PC-3 (cell line): ENCODE measurements around the gene SLC32A1. TPM values are rescaled to one million over a fixed set of nuclear protein-coding genes. Genes with fewer than 3 reads are reported as not detected.

Source experiments
- ATAC-seq: fragments of 200-7000 bp; cut with Tn5 transposase; 2 replicates; pipeline ENCODE4 v1.9.1; 2020; ENCODE audit warnings: mild to moderate bottlenecking, moderate library complexity
- BruUV-seq: library from RNA; stranded (reverse); fragments of 400-500 nt; replicated peaks from 2 replicates; lab custom pipeline; 2021; lab: Mats Ljungman, UMichigan
- CTCF ChIA-PET: fragments of 300-600 bp; sonication (Branson Sonifier 250); formaldehyde crosslinking; loops from one replicate; lab custom pipeline; 2022; ENCODE audit warnings: antibody characterized with exemption; lab: Charles Lee
- POLR2A ChIA-PET: fragments of 300-600 bp; sonication (Branson Sonifier 250); formaldehyde crosslinking; loops from one replicate; lab custom pipeline; 2022; ENCODE audit warnings: antibody characterized with exemption; ENCODE audit not compliant: unreplicated experiment; lab: Charles Lee
- DNase-seq: peaks from one replicate; pipeline ENCODE4 v3.0.0-alpha.2; 2015
- H2AFZ ChIP-seq: fragments of 300-600 bp; sonication (generic); 2 replicates; pipeline ENCODE4 v1.6.0; 2016; ENCODE audit warnings: antibody characterized with exemption, low read length
- H3F3A ChIP-seq: fragments of 300-600 bp; sonication (generic); one replicate; pipeline ENCODE4 v1.6.0; 2017; ENCODE audit warnings: antibody characterized with exemption, low read length, control low read depth, mild to moderate bottlenecking; ENCODE audit not compliant: unreplicated experiment
- H3K27ac ChIP-seq: fragments of 300-600 bp; sonication (generic); 2 replicates; pipeline ENCODE4 v1.5.1; 2016; ENCODE audit warnings: mild to moderate bottlenecking, low read length
- H3K27me3 ChIP-seq: fragments of 300-600 bp; sonication (generic); 2 replicates; pipeline ENCODE4 v1.6.1; 2016; ENCODE audit warnings: low read length, mixed read lengths
- H3K36me3 ChIP-seq: fragments of 300-600 bp; sonication (generic); 2 replicates; pipeline ENCODE4 v1.6.1; 2016; ENCODE audit warnings: low read depth, mixed run types, low read length, mixed read lengths
- H3K4me1 ChIP-seq: fragments of 300-600 bp; sonication (generic); 2 replicates; pipeline ENCODE4 v1.5.1; 2016; ENCODE audit warnings: low read length; ENCODE audit not compliant: insufficient read depth
- H3K4me2 ChIP-seq: fragments of 300-600 bp; sonication (generic); 2 replicates; pipeline ENCODE4 v1.6.0; 2016; ENCODE audit warnings: low read length
- H3K4me3 ChIP-seq: fragments of 300-600 bp; sonication (generic); 2 replicates; pipeline ENCODE4 v1.5.1; 2016; ENCODE audit warnings: mild to moderate bottlenecking, low read length, mixed read lengths
- H3K79me2 ChIP-seq: fragments of 300-600 bp; sonication (generic); 2 replicates; pipeline ENCODE4 v1.6.1; 2017; ENCODE audit warnings: low read length, mixed read lengths
- H3K9ac ChIP-seq: fragments of 300-600 bp; sonication (generic); 2 replicates; pipeline ENCODE4 v1.6.0; 2016; ENCODE audit warnings: mild to moderate bottlenecking, low read length
- H3K9me2 ChIP-seq: fragments of 300-600 bp; sonication (generic); replicated peaks from 2 replicates; pipeline ENCODE4 v1.6.1; 2016; ENCODE audit warnings: mixed run types, low read length, mixed read lengths
- H3K9me3 ChIP-seq: fragments of 300-600 bp; sonication (generic); 2 replicates; pipeline ENCODE4 v1.6.1; 2016; ENCODE audit warnings: low read length, mixed read lengths
- H4K20me1 ChIP-seq: fragments of 300-600 bp; sonication (generic); 2 replicates; pipeline ENCODE4 v1.6.1; 2016; ENCODE audit warnings: low read length, mixed read lengths
- EZH2 ChIP-seq: fragments of 300-600 bp; sonication (generic); IDR thresholded peaks from one replicate; pipeline ENCODE4 v1.6.1; 2017; ENCODE audit warnings: antibody characterized with exemption, mild to moderate bottlenecking, low read length; ENCODE audit not compliant: unreplicated experiment
- EZH2phosphoT487 ChIP-seq: fragments of 300-600 bp; sonication (generic); IDR thresholded peaks from 2 replicates; pipeline ENCODE4 v1.6.1; 2018; ENCODE audit warnings: mild to moderate bottlenecking, antibody characterized with exemption, low read length, borderline replicate concordance
- intact Hi-C: fragments of 100-400 bp; cut with micrococcal nuclease; formaldehyde crosslinking; loops from 2 replicates; pipeline ENCODE4 v1.9.0; 2023
- total RNA-seq: library from RNA; depleted of rRNA; stranded (reverse); fragments of >200 nt; gene quantifications from 2 replicates; pipeline ENCODE4 v1.2.3, GENCODE V29; 2014
- TF ChIP-seq, protein P1 (sequence below): fragments of 300-600 bp; sonication (generic); conservative IDR thresholded peaks from 2 replicates; pipeline ENCODE4 v1.5.1; 2017; ENCODE audit warnings: antibody characterized with exemption, low read depth, mild to moderate bottlenecking, low read length

SLC32A1 gene
- total RNA-seq, 1 experiment from 2014 or later: not detected

DNA sequence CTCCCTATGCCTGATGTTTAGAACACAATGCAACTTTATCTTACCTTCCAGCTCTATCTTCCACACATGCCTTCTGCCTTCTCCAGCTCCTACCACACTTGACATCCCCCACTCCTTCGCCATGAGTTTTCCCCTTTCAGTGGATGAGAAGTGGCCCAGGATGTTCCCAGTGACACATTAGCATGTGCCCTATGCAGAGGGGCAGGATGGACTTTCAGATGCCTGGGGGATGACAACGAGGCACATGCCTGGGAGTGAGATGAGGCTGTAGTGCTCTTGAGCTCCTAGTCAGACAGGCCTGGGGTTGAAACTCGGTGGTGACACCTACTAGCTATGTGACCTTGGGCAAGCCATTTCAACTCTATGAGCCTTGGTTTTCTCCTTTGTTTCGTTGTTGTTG is 20.1 kb upstream of the SLC32A1 start:
- peaks cover 70% of the 10 kb centered on the region for H3K27me3 ChIP-seq
- no peak overlapping the region for H2AFZ ChIP-seq
- no peak overlapping the region for H3K4me2 ChIP-seq
- no peak overlapping the region for H3K27ac ChIP-seq
- H3K36me3 ChIP-seq: no peaks in the 10 kb centered on the region
- ATAC-seq: no peak
- H4K20me1 ChIP-seq: no peaks in the 10 kb centered on the region
- no TSS peak for BruUV-seq
- H3F3A ChIP-seq: no peaks in the 10 kb centered on the region
- H3K9me3 ChIP-seq: no peaks in the 10 kb centered on the region
- POLR2A ChIA-PET: no interaction called here
- H3K79me2 ChIP-seq: no peaks in the 10 kb centered on the region
- CTCF ChIA-PET: no interaction called here
- intact Hi-C loops: no loop called here
- H3K9ac ChIP-seq: no peak overlapping the region
- H3K9me2 ChIP-seq: no peaks in the 10 kb centered on the region
- no peak for DNase-seq
- H3K4me3 ChIP-seq: no peak overlapping the region
- H3K4me1 ChIP-seq: no peaks in the 10 kb centered on the region
- TF ChIP-seq, protein P1, sequence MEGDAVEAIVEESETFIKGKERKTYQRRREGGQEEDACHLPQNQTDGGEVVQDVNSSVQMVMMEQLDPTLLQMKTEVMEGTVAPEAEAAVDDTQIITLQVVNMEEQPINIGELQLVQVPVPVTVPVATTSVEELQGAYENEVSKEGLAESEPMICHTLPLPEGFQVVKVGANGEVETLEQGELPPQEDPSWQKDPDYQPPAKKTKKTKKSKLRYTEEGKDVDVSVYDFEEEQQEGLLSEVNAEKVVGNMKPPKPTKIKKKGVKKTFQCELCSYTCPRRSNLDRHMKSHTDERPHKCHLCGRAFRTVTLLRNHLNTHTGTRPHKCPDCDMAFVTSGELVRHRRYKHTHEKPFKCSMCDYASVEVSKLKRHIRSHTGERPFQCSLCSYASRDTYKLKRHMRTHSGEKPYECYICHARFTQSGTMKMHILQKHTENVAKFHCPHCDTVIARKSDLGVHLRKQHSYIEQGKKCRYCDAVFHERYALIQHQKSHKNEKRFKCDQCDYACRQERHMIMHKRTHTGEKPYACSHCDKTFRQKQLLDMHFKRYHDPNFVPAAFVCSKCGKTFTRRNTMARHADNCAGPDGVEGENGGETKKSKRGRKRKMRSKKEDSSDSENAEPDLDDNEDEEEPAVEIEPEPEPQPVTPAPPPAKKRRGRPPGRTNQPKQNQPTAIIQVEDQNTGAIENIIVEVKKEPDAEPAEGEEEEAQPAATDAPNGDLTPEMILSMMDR: no peak
- no peak for TF ChIP-seq EZH2phosphoT487

DNA sequence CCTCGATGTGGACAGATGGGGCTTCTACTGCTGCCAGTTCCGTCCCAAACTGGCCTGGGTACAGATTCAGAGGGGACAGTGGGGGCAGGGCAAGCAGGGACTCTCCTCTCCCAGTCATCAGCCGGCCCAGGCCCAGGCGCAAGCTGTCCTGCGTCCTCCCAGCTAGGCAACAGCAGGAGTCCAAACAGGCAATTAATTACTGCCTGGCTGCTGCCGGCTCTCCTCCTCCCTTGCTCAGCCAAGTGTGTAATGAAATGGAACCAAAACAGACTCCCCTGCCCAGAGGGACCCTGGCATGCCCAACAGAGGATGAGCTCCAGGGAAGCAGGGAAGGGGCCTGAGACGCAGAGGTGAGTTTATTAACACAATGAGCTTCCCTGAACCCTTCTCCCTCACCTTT is 17.8 kb upstream of the SLC32A1 start:
- no TSS peak for BruUV-seq
- POLR2A ChIA-PET: no interaction called here
- H3K27me3 ChIP-seq: peaks cover 51% of the 10 kb centered on the region

DNA sequence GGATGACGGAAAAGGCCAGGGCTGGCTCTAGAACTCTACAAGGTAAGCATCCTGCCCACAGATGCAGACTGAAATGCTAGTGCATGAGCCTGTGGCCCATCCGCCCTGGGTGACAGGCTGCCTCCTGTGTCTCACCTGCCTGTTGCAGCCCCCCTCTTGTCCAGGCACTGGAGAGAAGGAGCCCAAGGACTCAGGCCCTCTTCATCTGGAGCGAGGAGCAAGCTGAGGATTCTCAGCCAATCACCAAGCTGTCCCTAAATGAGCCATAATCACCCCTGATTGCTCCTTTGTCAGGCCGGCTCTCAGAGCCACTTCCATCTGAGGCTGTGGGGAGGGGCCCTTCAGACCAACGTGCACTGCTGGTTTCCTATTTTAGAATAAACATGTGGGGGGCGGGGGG is 10.0 kb upstream of the SLC32A1 start:
- no peaks in the 10 kb centered on the region for H3F3A ChIP-seq
- intact Hi-C loops: no loop called here
- H3K9me3 ChIP-seq: no peaks in the 10 kb centered on the region
- ChIA-PET POLR2A (no interaction called here), CTCF (no interaction called here)
- H3K4me1 ChIP-seq: no peaks in the 10 kb centered on the region
- H3K9me2 ChIP-seq: no peaks in the 10 kb centered on the region
- no peak overlapping the region for H2AFZ ChIP-seq
- no peaks in the 10 kb centered on the region for H3K79me2 ChIP-seq
- no peaks in the 10 kb centered on the region for H3K36me3 ChIP-seq
- no peak overlapping the region for H3K4me3 ChIP-seq
- no peak overlapping the region for H3K9ac ChIP-seq
- H3K27me3 ChIP-seq: peaks cover 54% of the 10 kb centered on the region
- DNase-seq (no peak), ATAC-seq (no peak)
- TF ChIP-seq, protein P1: no peak
- no peak for TF ChIP-seq EZH2phosphoT487
- no peak overlapping the region for H3K27ac ChIP-seq
- H3K4me2 ChIP-seq: no peak overlapping the region
- no peaks in the 10 kb centered on the region for H4K20me1 ChIP-seq
- BruUV-seq: no TSS peak

More for the DNA sequence above, 17.8 kb upstream of the SLC32A1 start:
- Histone ChIP-seq H3K27ac (no peak overlapping the region), H3F3A (no peaks in the 10 kb centered on the region), H3K4me2 (no peak overlapping the region), H3K9ac (no peak overlapping the region), H4K20me1 (no peaks in the 10 kb centered on the region), H3K4me3 (no peak overlapping the region), H3K9me3 (no peaks in the 10 kb centered on the region), H3K9me2 (no peaks in the 10 kb centered on the region), H3K36me3 (no peaks in the 10 kb centered on the region), H2AFZ (no peak overlapping the region), H3K79me2 (no peaks in the 10 kb centered on the region), H3K4me1 (no peaks in the 10 kb centered on the region)
- TF ChIP-seq, protein P1: no peak
- TF ChIP-seq EZH2phosphoT487: no peak
- TF ChIP-seq EZH2: no peak
- CTCF ChIA-PET: no interaction called here
- intact Hi-C loops: no loop called here
- no peak for ATAC-seq
- no peak for DNase-seq
